ENCODE measurements around the gene PODXL.
"Not testable (repeated sequence)": the region's sequence is repeated elsewhere in the genome, so short reads cannot be mapped to it uniquely, and the experiment has no call there.

PODXL gene

GRCh38 chr7:131536361-131536849 lies 20.0 kb downstream of the PODXL start:
- DNase-seq = no peak

- no peak for DNase-seq
Measured at GRCh38 chr7:131533566-131534561, 22.6 kb downstream of the PODXL start.

- DNase-seq = no peak
Measured at GRCh38 chr7:131533151-131533559, 23.3 kb downstream of the PODXL start.

- no peak for DNase-seq
Measured at GRCh38 chr7:131532570-131533091, 23.8 kb downstream of the PODXL start.

- no peak for DNase-seq
Measured at GRCh38 chr7:131530137-131530536, 26.3 kb downstream of the PODXL start.

GRCh38 chr7:131529617-131530016 lies 26.8 kb downstream of the PODXL start:
- no peak for DNase-seq

- DNase-seq = no peak
Measured at GRCh38 chr7:131529179-131529578, 27.2 kb downstream of the PODXL start.

GRCh38 chr7:131527456-131527855 lies 29.0 kb downstream of the PODXL start:
- DNase-seq = no peak

GRCh38 chr7:131525820-131526219 lies 30.6 kb downstream of the PODXL start:
- DNase-seq = no peak

- no peak for DNase-seq
Measured at GRCh38 chr7:131524703-131525102, 31.7 kb downstream of the PODXL start.

GRCh38 chr7:131524115-131524514 lies 32.3 kb downstream of the PODXL start:
- no peak for DNase-seq

- no peak for DNase-seq
Measured at GRCh38 chr7:131522325-131522930, 34.0 kb downstream of the PODXL start.

- no peak for DNase-seq
Measured at GRCh38 chr7:131521651-131522163, 34.7 kb downstream of the PODXL start.

- no peak for DNase-seq
Measured at GRCh38 chr7:131518626-131519025, 37.8 kb downstream of the PODXL start.

GRCh38 chr7:131517218-131517923 lies 39.1 kb downstream of the PODXL start:
- DNase-seq = no peak

GRCh38 chr7:131515471-131515870 lies 41.0 kb downstream of the PODXL start:
- DNase-seq = not testable (repeated sequence)

GRCh38 chr7:131513245-131514061 lies 43.0 kb downstream of the PODXL start:
- DNase-seq = peak; percentile 67

- DNase-seq = no peak
Measured at GRCh38 chr7:131511774-131512535, 44.5 kb downstream of the PODXL start.

- no peak for DNase-seq
Measured at GRCh38 chr7:131511071-131511470, 45.4 kb downstream of the PODXL start.

GRCh38 chr7:131509781-131510180 lies 46.6 kb downstream of the PODXL start:
- no peak for DNase-seq

Measured in activated gamma-delta T cell treated with Interleukin-2 at 50 U/mL for 16 hours (primary cell).